ENCODE measurements around the gene KCTD8. TPM values are rescaled to one million over a fixed set of nuclear protein-coding genes. Genes with fewer than 3 reads are reported as not detected.

Gene KCTD8
- total RNA-seq, 1 experiment from 2014 or later = not detected

DNA sequence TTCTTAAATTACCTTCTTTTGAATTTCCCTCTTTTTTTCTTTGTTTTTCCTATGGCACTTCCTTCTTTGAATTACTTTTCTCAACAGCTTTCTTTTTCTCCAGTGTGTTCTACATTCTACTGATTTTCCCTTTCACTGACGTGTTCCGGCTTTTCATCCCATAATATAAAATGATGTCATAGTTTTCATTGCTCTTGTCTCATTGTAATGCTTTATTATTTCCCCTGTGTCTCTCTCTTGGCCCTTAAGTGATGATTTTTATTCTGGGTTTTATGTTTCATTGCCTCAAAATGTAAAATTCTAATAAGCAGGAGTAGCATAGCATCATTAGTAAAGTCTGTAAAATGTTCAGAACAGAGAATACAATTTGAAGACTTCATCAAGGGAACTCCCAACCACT is 299.3 kb downstream of the KCTD8 start:
- no TSS peak for BruUV-seq (replicated peaks)
- POLR2A ChIA-PET = no interaction called here
- Histone ChIP-seq H3K9me2 (ENCODE audit: insufficient read depth) (no peaks in the 10 kb centered on the region), H3K9me3 (ENCODE audit: control insufficient read depth in 1 of 2, insufficient read depth in 1 of 2, low read depth in 1 of 2, low read length in 2 of 2) (peaks cover 11 to 19% of the 10 kb centered on the region in 2 experiments; a peak in 2 of 4 replicates), H3K9ac (ENCODE audit: low read length) (no peak overlapping the region), H3K27me3 (ENCODE audit: insufficient read depth, low read length) (no peaks in the 10 kb centered on the region), H3K27ac (ENCODE audit: low read depth, low read length) (no peak overlapping the region), H3K36me3 (ENCODE audit: control insufficient read depth in 1 of 2, insufficient read depth in 2 of 2, low read length in 2 of 2) (no peaks in the 10 kb centered on the region), H3K79me2 (ENCODE audit: insufficient read depth, low read length) (no peaks in the 10 kb centered on the region), H3K4me2 (ENCODE audit: low read length) (no peak overlapping the region), H3K4me3 (replicated peaks in 1 of 2; ENCODE audit: low read depth in 1 of 2, low read length in 2 of 2) (no peak overlapping the region), H4K20me1 (ENCODE audit: insufficient read depth) (no peaks in the 10 kb centered on the region), H3K4me1 (ENCODE audit: control insufficient read depth in 1 of 2, insufficient read depth in 2 of 2, low read length in 2 of 2) (no peaks in the 10 kb centered on the region), H2AFZ (ENCODE audit: low read depth, low read length, poor library complexity, severe bottlenecking) (no peak overlapping the region)
- DNase-seq (ENCODE audit: low read depth, low spot score) = no peak
- no peak for ATAC-seq
- intact Hi-C loops (cut with micrococcal nuclease) = no loop called here
- TF ChIP-seq EZH2 (IDR thresholded peaks at IDR 0.05) (no peak), YY1 (IDR thresholded peaks at IDR 0.05; ENCODE audit: extremely low read depth, insufficient replicate concordance, low read depth, low read length) (no peak), POLR2A (IDR thresholded peaks at IDR 0.05; ENCODE audit: borderline replicate concordance, extremely low read depth, insufficient read depth, insufficient read length) (no peak), FOSL1 (IDR thresholded peaks at IDR 0.05; ENCODE audit: low read depth) (no peak), CEBPB (IDR thresholded peaks at IDR 0.05; ENCODE audit: low read depth) (no peak), POLR2AphosphoS5 (IDR thresholded peaks at IDR 0.05; ENCODE audit: low read depth, low read length) (no peak), ELF1 (IDR thresholded peaks at IDR 0.05; ENCODE audit: borderline replicate concordance, low read depth) (no peak)
- TF ChIP-seq, protein P1, sequence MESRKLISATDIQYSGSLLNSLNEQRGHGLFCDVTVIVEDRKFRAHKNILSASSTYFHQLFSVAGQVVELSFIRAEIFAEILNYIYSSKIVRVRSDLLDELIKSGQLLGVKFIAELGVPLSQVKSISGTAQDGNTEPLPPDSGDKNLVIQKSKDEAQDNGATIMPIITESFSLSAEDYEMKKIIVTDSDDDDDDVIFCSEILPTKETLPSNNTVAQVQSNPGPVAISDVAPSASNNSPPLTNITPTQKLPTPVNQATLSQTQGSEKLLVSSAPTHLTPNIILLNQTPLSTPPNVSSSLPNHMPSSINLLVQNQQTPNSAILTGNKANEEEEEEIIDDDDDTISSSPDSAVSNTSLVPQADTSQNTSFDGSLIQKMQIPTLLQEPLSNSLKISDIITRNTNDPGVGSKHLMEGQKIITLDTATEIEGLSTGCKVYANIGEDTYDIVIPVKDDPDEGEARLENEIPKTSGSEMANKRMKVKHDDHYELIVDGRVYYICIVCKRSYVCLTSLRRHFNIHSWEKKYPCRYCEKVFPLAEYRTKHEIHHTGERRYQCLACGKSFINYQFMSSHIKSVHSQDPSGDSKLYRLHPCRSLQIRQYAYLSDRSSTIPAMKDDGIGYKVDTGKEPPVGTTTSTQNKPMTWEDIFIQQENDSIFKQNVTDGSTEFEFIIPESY (IDR thresholded peaks at IDR 0.05; ENCODE audit: extremely low read depth, insufficient replicate concordance, low read length) = no peak
- TF ChIP-seq, protein P2, sequence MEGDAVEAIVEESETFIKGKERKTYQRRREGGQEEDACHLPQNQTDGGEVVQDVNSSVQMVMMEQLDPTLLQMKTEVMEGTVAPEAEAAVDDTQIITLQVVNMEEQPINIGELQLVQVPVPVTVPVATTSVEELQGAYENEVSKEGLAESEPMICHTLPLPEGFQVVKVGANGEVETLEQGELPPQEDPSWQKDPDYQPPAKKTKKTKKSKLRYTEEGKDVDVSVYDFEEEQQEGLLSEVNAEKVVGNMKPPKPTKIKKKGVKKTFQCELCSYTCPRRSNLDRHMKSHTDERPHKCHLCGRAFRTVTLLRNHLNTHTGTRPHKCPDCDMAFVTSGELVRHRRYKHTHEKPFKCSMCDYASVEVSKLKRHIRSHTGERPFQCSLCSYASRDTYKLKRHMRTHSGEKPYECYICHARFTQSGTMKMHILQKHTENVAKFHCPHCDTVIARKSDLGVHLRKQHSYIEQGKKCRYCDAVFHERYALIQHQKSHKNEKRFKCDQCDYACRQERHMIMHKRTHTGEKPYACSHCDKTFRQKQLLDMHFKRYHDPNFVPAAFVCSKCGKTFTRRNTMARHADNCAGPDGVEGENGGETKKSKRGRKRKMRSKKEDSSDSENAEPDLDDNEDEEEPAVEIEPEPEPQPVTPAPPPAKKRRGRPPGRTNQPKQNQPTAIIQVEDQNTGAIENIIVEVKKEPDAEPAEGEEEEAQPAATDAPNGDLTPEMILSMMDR (IDR thresholded peaks at IDR 0.05 in 2 of 3, conservative IDR thresholded peaks at IDR 0.05 in 1 of 3; ENCODE audit: borderline replicate concordance in 1 of 3, insufficient read depth in 1 of 3, low read depth in 2 of 3, low read length in 2 of 3) = no peak
- CTCF ChIA-PET = no interaction called here
- RAD21 ChIA-PET (ENCODE audit: low non-redundant PET in 1 of 2, low total read pairs in 2 of 2, uncharacterized antibody in 2 of 2, unreplicated experiment in 2 of 2) = no interaction called here

Data from HCT116 (cell line).